GM21825 (cell line): Measurements from ENCODE around the gene NKAIN2.

Source experiments
- ATAC-seq: cut with Tn5 transposase; IDR thresholded peaks from one replicate; pipeline ENCODE4 v1.9.1; 2021; ENCODE audit warnings: mild to moderate bottlenecking, moderate library complexity; ENCODE audit not compliant: unreplicated experiment

Gene NKAIN2

GRCh38 chr6:123803504-123804013 is at the start of gene NKAIN2:
TSS of gene NKAIN2 (plus strand) at chr6:123803865.
- ATAC-seq: peak; percentile 24

DNA sequence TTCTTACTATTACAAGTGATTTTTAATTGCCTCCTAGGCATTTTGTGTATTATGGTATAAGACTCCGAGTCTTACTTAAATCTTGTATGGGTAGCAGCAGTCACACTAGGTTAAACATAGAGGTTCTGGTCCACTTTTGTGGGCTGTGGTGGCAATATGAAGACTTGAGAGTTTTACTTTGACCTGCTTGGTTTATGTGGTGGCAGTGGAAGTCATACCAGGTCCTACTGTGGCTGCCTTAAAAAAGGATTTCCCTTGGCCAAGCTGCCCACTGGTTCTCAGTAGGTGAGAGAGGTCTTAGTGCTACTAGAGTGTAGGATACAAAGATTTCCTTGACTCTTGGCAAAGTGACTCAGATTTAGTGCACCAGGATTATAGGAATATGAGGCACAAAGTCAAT is 44.2 kb upstream of the NKAIN2 start:
- no peak for ATAC-seq

DNA sequence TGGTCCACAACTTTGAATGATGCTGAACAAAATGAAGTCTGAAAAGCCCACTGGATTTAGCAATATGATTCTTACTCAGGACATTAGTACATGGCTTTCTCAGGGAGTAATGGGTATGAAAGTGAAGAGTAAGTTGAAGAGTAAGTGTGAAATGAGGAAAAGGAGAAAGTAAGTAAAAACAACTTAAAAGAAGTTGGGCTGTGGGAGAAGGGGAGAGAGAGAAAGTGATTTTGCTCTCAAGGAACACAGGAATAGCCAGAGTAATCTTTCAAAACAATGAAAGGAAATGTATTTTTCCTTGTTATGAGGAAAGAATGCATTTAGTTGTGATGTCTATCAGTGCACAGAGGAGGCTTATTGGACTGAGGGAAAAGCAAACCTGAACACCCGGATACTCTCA is 39.8 kb upstream of the NKAIN2 start:
- no peak for ATAC-seq

GRCh38 chr6:123764722-123765121 is 38.9 kb upstream of the NKAIN2 start:
- ATAC-seq: no peak

- ATAC-seq: no peak
Observed at GRCh38 chr6:123768921-123769320, 34.7 kb upstream of the NKAIN2 start.

DNA sequence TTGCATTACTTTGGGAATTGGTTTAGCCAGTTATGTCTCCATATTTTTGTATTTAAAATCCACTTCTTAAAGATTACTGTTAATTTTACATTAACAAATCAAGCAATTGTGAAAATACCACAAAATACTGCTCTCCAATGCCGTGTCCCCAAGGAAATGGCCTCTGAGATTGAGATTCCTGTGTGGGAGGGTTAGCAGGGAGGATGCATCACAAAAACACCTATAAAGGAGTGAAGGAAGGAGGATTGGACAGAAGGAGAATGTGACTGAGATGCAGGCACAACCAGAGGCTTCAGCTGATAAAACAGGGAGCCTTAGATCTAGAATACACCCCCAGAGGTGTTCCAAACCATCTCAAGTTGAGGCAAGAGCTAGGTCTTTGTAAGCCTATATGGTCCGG is 34.2 kb upstream of the NKAIN2 start:
- no peak for ATAC-seq

DNA sequence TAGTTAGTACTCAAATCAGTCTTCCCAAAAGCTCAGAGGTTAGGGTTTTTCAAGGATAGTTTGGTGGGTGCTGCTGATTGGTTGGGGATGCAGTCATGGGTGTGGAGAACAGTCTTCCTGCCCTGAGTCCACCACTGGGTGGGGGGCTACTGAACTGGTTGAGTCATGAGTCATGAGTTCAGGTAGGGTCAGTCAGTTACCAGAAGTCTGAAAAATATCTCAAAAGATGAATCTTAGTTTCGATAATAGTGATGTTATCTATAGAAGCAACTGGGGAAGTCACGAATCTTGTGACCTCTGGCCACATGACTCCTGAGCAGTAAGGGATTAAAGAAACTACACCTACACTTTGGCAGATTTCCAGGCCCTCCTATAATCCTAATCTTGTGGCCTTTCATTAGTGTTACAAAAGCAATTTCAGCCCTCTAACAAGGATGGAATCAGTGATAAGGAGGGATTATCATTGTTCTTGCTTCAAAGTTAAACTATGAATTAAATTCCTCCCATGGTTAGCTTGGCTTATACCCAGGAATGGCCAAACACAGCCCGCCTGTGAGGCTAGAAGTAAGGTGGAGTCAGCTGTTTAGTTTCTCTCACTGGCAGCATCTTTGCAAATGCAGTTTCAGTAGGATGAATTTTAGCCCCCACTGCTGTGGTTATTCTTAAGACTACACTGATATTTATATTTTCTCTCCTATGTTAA is 33.3 kb upstream of the NKAIN2 start:
- peak; percentile 38 for ATAC-seq

DNA sequence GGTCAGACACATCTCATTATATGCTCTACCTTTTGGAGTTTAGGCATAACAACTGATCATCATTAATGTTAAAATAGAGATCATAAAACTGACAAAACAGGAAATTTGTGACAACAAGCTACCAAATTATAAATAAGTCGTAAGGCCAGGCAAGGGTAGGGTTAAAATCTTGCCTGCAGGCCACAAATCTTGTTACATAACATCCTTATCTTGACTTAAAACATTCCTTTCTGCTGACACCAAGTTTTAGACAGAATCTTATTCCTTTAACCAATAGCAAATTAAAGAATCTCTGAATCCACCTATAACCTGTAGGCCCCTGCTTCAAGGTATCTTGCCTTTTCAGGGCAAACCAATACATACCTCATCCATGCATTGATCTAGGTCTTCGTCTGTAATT is 32.5 kb upstream of the NKAIN2 start:
- ATAC-seq: no peak

DNA sequence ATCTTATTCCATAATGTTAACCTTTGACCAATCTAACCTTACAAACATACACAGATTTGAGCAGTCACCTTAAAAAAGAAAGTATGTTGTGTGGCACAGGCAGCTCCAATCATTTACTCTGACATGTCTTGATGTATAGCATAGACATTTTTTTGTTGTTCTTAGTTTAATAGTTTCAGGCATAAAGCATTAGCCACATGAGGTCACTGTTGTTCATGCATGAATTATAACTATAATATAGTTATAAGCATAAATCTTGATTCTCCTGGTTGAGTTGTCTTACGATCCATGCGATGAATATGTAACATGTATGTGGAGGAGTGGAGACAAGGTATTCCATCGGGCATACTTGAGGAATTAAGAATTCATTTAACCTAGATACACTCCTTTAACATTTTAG is 26.1 kb upstream of the NKAIN2 start:
- no peak for ATAC-seq

GRCh38 chr6:123780021-123780420 is 23.6 kb upstream of the NKAIN2 start:
- ATAC-seq: no peak

DNA sequence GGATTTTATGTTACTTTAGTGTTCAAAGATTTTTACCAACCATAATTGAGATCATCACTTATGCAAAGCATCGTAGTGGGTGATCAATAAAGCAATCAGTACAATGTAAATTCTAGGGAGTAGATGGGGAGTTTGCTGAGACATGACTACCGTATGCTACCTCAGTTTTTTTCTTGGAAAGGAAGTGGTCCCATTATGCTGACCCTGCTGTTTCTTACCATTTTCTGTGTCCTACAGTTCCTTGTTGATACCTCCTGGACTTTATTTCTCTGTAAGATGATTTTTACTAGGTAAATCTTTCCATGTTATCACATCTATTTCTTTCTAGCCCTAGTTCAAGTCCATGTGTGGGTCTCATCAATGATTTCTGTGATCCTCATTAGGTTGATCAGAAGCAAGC is 19.3 kb upstream of the NKAIN2 start:
- ATAC-seq: no peak

DNA sequence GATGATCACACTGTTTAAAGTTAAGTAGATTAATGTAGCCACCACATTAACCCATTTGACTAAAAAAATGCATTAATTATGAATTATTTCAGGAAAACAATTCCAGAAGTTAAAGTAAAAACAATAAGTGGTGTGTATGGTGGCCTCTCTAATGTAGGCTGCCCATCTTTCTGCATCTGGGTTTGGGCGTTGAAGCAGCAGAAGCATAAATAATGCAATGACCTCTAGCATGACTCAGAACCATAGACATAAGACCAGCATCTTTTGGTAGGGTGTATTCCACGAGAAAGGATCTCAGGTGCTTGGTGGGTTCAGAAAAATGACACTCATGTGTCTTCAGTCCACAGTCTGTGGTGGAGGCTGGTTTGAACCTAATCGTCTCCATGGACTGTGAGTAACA is 18.6 kb upstream of the NKAIN2 start:
- ATAC-seq: no peak

GRCh38 chr6:123788319-123788718 is 15.3 kb upstream of the NKAIN2 start:
- ATAC-seq: no peak

GRCh38 chr6:123794190-123794589 is 9.5 kb upstream of the NKAIN2 start:
- ATAC-seq: no peak

DNA sequence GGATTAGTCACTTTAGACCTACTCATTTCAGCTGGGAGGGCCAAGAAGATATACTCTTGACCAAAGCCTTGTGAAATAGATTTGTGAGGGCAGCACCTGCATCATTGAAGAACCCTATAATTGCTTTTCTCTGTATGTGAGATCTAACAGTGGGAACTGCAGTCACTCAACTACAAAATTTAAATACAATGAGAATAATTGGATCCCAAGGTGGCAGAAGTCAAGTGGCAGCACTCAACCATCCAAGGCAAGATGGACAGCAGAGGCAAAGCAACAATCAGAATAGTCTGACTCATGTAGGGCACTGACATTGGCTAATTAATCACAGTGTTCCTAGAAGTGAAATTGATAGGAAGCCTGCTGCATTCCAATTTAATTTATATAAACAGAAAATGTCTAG is 8.9 kb upstream of the NKAIN2 start:
- ATAC-seq: no peak

DNA sequence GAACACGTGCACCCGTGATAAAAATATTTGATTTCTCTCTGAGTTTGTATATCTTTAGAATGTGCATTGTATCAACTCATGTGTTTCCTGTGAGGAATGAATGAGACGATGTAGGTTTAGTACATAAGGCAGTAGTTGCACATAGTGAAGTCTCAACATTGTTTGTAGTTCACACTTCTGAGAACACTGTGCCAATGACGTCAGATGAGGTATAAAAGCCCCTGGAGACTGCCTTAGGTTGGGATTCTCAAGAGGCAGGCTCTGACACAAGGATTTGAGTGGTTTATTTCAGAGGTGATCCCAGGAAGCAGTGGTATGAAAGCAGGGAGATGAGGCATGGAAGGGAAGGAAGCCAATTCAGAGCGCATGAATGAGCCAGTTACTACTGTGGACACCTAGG is 2.6 kb upstream of the NKAIN2 start:
- no peak for ATAC-seq

DNA sequence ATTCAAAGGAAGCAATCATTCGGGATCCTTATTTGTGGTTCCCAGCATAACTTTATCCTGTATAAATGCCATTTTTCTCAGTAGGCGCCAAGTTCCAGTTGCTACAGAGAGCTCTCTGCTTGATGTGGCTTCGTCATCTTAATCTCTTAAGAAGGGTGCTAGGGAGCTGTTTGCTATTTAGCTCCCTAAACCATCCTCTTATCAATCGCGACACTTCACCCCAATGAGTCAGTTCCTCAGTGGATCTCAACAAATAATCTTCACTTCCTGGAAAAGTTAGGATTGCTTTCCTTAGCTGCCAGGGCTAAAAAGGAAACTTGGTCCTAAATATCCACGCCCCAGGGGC is 1.3 kb upstream of the NKAIN2 start:
- peak; percentile 18 for ATAC-seq

DNA sequence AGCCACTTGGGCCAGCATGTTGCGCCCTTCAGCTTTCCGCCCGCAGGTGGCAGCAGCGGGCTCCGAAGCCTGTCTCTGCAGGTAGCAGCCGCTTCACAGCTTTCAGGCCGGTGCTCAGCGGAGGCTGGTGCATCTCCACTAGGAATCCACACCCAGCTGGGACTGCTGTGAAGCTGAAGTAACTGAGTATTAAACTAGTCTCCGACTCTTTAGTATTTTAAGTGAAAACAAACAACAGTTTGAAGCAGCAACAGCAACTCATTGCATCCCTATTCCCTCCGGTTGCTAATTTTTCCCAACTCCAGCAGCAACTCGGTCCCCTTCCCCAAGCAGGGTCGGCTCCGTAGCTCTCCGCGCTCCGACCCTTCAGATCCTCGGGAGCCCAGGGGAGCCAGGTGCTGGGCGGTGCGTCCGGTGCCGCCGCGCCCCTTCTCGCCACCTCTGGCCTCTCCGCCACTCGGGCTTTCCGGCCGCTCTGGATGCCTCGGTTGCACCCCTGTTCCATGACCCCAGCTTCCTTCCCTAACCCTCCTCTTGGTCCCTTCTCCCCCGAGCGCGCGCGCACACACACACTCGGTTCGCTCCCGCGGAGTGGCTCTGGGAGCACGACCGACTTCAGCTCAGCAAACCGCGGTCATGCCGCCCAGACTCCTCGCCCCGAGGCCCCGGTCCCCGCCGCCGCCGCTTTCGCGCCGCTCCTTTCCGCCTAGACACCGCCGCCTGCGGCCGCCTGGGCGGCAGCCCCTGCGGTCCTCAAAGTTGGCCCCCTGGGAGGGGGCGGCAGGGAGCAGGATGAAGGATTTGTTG is 765 bp upstream of the NKAIN2 start:
- ATAC-seq: peak; percentile 98

GRCh38 chr6:123804014-123804786 is 535 bp downstream of the NKAIN2 start:
- ATAC-seq: no peak

DNA sequence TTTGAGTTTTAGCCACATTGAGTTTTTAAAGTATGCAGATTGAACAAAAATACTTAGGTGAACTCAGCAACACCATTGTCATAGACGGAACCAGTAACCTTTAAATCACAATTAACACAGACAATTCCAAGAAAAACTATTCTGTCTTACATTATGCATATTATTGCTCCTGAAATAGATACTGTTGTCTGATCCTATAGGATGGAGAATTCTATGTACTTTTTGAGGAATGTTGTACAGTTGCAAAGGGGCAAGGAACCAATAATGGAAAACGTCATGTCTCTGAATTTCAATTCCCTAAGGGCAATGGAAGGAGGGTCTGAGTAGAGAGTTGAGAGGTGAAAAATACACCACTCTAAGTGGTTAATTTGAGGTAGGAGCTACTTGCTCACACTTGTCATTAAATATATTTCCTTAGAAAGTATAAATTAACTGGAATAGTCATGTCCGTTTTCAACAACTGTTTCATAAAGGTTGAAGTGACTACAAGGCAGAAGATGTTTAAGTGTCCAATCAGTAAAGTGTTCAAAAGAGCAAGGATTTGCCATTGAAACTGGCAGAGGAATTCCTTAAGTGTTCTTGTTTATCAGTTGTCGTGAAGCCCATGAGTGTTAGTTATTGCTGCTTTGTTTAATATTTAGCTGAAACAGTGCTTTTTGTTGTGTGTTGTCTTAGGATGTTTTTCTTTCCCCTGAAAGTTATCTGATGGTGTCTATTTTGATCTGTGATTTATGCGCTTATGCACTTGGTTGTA is 1.3 kb downstream of the NKAIN2 start:
- no peak for ATAC-seq

GRCh38 chr6:123805921-123806320 is 2.3 kb downstream of the NKAIN2 start:
- no peak for ATAC-seq
